ENCODE data around the gene DSCAML1.
A peak's percentile ranks its signal among the peaks of the same experiment; 100 is the strongest.

DSCAML1 gene

GRCh38 chr11:117832511-117832910, 35.5 kb upstream of the DSCAML1 start:
- DNase-seq (ENCODE audit: low spot score): no peak

GRCh38 chr11:117831661-117832415, 34.8 kb upstream of the DSCAML1 start:
- DNase-seq (ENCODE audit: low spot score): no peak

- DNase-seq (ENCODE audit: low spot score): no peak
These were observed 33.8 kb upstream of the DSCAML1 start for GRCh38 chr11:117830674-117831351.

- DNase-seq (ENCODE audit: low spot score): no peak
These were observed 33.1 kb upstream of the DSCAML1 start for GRCh38 chr11:117830072-117830471.

GRCh38 chr11:117829369-117829725, 32.3 kb upstream of the DSCAML1 start:
- no peak for DNase-seq (ENCODE audit: low spot score)

GRCh38 chr11:117828611-117829368, 31.8 kb upstream of the DSCAML1 start:
- DNase-seq (ENCODE audit: low spot score): peak; percentile 42

- DNase-seq (ENCODE audit: low spot score): no peak
These were observed 30.8 kb upstream of the DSCAML1 start for GRCh38 chr11:117827521-117828511.

- no peak for DNase-seq (ENCODE audit: low spot score)
These were observed 29.8 kb upstream of the DSCAML1 start for GRCh38 chr11:117826832-117827231.

GRCh38 chr11:117826190-117826570, 29.2 kb upstream of the DSCAML1 start:
- no peak for DNase-seq (ENCODE audit: low spot score)

GRCh38 chr11:117825538-117826189, 28.6 kb upstream of the DSCAML1 start:
- DNase-seq (ENCODE audit: low spot score): no peak

- DNase-seq (ENCODE audit: low spot score): no peak
These were observed 27.8 kb upstream of the DSCAML1 start, which contains the start of gene FXYD2 for GRCh38 chr11:117824571-117825537. FXYD2 (minus strand) TSS chr11:117824744; CDS start chr11:117824678, 66 bp downstream.

GRCh38 chr11:117823946-117824420, 27.0 kb upstream of the DSCAML1 start:
- DNase-seq (ENCODE audit: low spot score): no peak

GRCh38 chr11:117823294-117823945, 26.4 kb upstream of the DSCAML1 start:
- no peak for DNase-seq (ENCODE audit: low spot score)

- peak; percentile 55 for DNase-seq (ENCODE audit: low spot score)
These were observed 25.3 kb upstream of the DSCAML1 start for GRCh38 chr11:117822074-117823033.

GRCh38 chr11:117821431-117821830, 24.4 kb upstream of the DSCAML1 start:
- no peak for DNase-seq (ENCODE audit: low spot score)

- no peak for DNase-seq (ENCODE audit: low spot score)
These were observed 23.5 kb upstream of the DSCAML1 start for GRCh38 chr11:117820516-117820915.

- DNase-seq (ENCODE audit: low spot score): no peak
These were observed 23.1 kb upstream of the DSCAML1 start for GRCh38 chr11:117820071-117820470.
